PC-9 (cell line): ENCODE results near the gene DPP9.

Source experiments
- EZH2 ChIP-seq: fragments of 200-600 bp; sonication (generic); IDR thresholded peaks from 2 replicates; pipeline ENCODE4 v1.8.0; 2017; ENCODE audit warnings: antibody characterized with exemption, low read depth
- TF ChIP-seq, protein P1 (sequence below): fragments of 200-600 bp; sonication (generic); conservative IDR thresholded peaks from 2 replicates; pipeline ENCODE4 v1.6.1; 2017; ENCODE audit warnings: mixed run types, antibody characterized with exemption, mild to moderate bottlenecking, moderate library complexity

DNA sequence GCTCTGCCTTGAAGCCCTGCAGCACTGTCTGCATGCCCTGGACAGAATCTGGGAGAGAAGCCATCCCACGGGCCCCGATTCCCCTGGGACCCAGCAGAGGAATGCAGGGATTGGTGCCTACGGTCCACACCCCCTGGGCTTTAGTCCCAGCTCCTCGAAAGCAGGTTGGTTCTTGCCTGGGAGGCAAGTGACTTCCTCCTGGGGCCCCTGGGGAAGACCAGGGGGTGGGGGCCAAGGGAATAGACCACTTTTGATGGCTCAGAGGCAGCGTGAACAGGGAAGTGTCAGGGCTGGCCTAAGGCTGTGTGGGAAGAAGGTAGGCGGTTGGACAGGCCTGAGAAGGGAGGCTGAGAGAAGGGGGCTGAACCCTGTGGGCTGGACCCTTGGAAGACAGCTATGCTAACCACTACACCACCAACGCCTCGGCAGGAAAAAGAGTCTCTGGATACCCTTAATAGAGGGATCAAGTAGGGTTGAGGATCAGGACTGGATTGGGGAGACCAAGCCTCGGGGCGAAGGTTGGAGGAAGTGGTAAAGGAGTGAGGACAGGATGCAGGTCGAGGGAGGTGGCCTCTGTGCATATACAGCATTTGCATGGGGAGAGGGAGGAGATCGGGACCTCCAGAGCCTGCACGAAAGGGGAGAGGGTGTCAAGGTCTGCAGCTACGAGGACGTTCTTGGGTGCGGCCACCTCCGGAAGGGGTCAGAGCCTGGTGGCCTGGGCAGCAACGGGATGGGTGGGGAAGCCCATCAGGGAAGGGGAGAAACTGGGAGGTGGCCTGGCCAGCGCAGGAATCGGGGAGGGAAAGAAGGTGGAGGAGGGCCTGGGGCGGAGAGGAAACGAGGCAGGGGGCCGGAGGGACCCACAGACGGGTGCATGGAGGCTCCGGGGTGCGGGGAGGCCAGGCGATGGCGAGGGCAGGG, 709 bp downstream of the DPP9 start:
- TF ChIP-seq, protein P1, sequence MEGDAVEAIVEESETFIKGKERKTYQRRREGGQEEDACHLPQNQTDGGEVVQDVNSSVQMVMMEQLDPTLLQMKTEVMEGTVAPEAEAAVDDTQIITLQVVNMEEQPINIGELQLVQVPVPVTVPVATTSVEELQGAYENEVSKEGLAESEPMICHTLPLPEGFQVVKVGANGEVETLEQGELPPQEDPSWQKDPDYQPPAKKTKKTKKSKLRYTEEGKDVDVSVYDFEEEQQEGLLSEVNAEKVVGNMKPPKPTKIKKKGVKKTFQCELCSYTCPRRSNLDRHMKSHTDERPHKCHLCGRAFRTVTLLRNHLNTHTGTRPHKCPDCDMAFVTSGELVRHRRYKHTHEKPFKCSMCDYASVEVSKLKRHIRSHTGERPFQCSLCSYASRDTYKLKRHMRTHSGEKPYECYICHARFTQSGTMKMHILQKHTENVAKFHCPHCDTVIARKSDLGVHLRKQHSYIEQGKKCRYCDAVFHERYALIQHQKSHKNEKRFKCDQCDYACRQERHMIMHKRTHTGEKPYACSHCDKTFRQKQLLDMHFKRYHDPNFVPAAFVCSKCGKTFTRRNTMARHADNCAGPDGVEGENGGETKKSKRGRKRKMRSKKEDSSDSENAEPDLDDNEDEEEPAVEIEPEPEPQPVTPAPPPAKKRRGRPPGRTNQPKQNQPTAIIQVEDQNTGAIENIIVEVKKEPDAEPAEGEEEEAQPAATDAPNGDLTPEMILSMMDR = no peak
- TF ChIP-seq EZH2 = no peak
